Measurements from ENCODE around the gene MUCL3. TPM values are rescaled to one million over a fixed set of nuclear protein-coding genes. Genes with fewer than 3 reads are reported as not detected.

The MUCL3 gene
- total RNA-seq, 1 donor from 2014 or later: under 0.01 TPM

DNA sequence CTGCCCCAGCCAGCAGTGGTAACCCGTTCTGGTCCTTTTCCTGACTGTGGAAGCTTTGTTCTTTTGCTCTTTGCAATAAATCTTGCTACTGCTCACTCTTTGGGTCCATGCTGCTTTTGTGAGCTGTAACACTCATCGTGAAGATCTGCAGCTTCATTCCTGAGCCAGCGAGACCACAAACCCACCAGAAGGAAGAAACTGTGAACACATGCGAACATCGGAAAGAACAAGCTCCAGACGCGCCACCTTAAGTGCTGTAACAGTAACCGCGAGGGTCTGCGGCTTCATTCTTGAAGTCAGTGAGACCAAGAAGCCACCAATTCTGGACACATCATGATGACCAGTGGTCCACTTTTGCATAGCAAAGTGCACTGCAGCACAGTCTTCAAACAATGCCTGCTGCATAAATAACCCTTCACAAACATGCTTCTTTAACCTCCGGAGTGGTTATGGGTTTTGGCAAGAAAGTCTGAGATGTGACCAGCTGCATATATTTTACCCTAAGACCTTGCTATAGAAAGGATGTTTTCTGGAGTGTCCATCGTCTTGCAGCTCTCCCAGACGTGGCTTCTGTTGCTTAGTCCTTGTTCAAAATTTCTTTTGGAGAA lies 60.6 kb downstream of the MUCL3 start:
- FAIRE-seq: no peak
- Histone ChIP-seq H3K36me3 (ENCODE audit: control insufficient read depth, insufficient read depth, low read length) (no peaks in the 10 kb centered on the region), H3K27me3 (ENCODE audit: control insufficient read depth, insufficient read depth, low read length) (no peaks in the 10 kb centered on the region), H3K4me3 (ENCODE audit: low read depth, low read length) (no peak overlapping the region)
- no peak for DNase-seq (ENCODE audit: low read depth)
- TF ChIP-seq, protein P1, sequence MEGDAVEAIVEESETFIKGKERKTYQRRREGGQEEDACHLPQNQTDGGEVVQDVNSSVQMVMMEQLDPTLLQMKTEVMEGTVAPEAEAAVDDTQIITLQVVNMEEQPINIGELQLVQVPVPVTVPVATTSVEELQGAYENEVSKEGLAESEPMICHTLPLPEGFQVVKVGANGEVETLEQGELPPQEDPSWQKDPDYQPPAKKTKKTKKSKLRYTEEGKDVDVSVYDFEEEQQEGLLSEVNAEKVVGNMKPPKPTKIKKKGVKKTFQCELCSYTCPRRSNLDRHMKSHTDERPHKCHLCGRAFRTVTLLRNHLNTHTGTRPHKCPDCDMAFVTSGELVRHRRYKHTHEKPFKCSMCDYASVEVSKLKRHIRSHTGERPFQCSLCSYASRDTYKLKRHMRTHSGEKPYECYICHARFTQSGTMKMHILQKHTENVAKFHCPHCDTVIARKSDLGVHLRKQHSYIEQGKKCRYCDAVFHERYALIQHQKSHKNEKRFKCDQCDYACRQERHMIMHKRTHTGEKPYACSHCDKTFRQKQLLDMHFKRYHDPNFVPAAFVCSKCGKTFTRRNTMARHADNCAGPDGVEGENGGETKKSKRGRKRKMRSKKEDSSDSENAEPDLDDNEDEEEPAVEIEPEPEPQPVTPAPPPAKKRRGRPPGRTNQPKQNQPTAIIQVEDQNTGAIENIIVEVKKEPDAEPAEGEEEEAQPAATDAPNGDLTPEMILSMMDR (IDR thresholded peaks at IDR 0.05; ENCODE audit: insufficient read depth, low read length, severe bottlenecking): no peak

DNA sequence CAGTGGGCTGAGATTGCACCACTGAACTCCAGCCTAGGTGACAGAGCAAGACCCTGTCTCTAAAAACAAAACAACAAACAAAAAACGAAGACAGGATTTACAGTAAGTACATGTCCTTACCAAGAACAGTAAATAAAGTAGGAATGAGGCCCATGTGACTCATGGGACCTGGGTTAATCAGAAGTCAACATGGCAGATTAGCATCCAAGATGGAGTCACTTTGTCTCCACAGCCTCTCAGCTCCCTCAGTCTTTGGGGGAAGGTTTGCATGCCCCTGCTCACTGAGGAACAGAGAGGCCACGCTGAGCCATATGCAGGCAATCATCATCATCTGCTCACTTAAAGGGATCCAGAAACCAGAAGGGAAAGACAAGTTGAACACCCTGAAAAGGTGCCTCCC lies 61.7 kb downstream of the MUCL3 start:
- TF ChIP-seq, protein P1 (IDR thresholded peaks at IDR 0.05; ENCODE audit: insufficient read depth, low read length, severe bottlenecking): no peak
- no peak overlapping the region for H3K4me3 ChIP-seq (ENCODE audit: low read depth, low read length)
- no peak for FAIRE-seq
- peak; percentile 36 for DNase-seq (ENCODE audit: low read depth)
- H3K27me3 ChIP-seq (ENCODE audit: control insufficient read depth, insufficient read depth, low read length): no peaks in the 10 kb centered on the region
- no peaks in the 10 kb centered on the region for H3K36me3 ChIP-seq (ENCODE audit: control insufficient read depth, insufficient read depth, low read length)

Other genes with a start within 250 kb of the MUCL3 start
- 0.26 and 0.51 TPM in 2 replicates for gene NRM, start 250.0 kb upstream of the MUCL3 start, total RNA-seq
- gene MDC1, start 223.7 kb upstream of the MUCL3 start, total RNA-seq: 2.4 and 2.7 TPM in 2 replicates
- 131 and 136 TPM in 2 replicates for gene TUBB, start 220.6 kb upstream of the MUCL3 start, total RNA-seq
- gene FLOT1, start 198.3 kb upstream of the MUCL3 start, total RNA-seq: 15.1 and 20.0 TPM in 2 replicates
- 186 and 279 TPM in 2 replicates for gene IER3, start 196.4 kb upstream of the MUCL3 start, total RNA-seq
- gene DDR1, start 56.5 kb upstream of the MUCL3 start, total RNA-seq: 149 and 194 TPM in 2 replicates
- gene GTF2H4, start 32.8 kb upstream of the MUCL3 start, total RNA-seq: 10.0 and 10.6 TPM in 2 replicates
- 24.6 and 26.3 TPM in 2 replicates for gene VARS2, start 26.7 kb upstream of the MUCL3 start, total RNA-seq
- not detected in 2 replicates for gene SFTA2, start 8.8 kb upstream of the MUCL3 start, total RNA-seq
- 0.53 and 2.2 TPM in 2 replicates for gene MUC21, start 42.7 kb downstream of the MUCL3 start, total RNA-seq
- under 0.01 TPM in 1 of 2 replicates, not detected in the other for gene MUC22, start 69.5 kb downstream of the MUCL3 start, total RNA-seq
- 0.13 TPM in 1 of 2 replicates, not detected in the other for gene C6orf15, start 171.6 kb downstream of the MUCL3 start, total RNA-seq
- gene PSORS1C1, start 173.8 kb downstream of the MUCL3 start, total RNA-seq: 5.1 and 6.3 TPM in 2 replicates
- not detected in 2 replicates for gene CDSN, start 179.5 kb downstream of the MUCL3 start, total RNA-seq
- gene PSORS1C2, start 198.1 kb downstream of the MUCL3 start, total RNA-seq: not detected in 2 replicates
- gene CCHCR1, start 216.8 kb downstream of the MUCL3 start, total RNA-seq: 14.5 and 25.2 TPM in 2 replicates
- 1.1 and 3.1 TPM in 2 replicates for gene TCF19, start 217.6 kb downstream of the MUCL3 start, total RNA-seq
- 0.53 and 1.3 TPM in 2 replicates for gene POU5F1, start 229.7 kb downstream of the MUCL3 start, total RNA-seq